ENCODE results near the gene HSF2.
A peak's percentile ranks its signal among the peaks of the same experiment; 100 is the strongest.

Gene HSF2, protein sequence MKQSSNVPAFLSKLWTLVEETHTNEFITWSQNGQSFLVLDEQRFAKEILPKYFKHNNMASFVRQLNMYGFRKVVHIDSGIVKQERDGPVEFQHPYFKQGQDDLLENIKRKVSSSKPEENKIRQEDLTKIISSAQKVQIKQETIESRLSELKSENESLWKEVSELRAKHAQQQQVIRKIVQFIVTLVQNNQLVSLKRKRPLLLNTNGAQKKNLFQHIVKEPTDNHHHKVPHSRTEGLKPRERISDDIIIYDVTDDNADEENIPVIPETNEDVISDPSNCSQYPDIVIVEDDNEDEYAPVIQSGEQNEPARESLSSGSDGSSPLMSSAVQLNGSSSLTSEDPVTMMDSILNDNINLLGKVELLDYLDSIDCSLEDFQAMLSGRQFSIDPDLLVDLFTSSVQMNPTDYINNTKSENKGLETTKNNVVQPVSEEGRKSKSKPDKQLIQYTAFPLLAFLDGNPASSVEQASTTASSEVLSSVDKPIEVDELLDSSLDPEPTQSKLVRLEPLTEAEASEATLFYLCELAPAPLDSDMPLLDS

DNA sequence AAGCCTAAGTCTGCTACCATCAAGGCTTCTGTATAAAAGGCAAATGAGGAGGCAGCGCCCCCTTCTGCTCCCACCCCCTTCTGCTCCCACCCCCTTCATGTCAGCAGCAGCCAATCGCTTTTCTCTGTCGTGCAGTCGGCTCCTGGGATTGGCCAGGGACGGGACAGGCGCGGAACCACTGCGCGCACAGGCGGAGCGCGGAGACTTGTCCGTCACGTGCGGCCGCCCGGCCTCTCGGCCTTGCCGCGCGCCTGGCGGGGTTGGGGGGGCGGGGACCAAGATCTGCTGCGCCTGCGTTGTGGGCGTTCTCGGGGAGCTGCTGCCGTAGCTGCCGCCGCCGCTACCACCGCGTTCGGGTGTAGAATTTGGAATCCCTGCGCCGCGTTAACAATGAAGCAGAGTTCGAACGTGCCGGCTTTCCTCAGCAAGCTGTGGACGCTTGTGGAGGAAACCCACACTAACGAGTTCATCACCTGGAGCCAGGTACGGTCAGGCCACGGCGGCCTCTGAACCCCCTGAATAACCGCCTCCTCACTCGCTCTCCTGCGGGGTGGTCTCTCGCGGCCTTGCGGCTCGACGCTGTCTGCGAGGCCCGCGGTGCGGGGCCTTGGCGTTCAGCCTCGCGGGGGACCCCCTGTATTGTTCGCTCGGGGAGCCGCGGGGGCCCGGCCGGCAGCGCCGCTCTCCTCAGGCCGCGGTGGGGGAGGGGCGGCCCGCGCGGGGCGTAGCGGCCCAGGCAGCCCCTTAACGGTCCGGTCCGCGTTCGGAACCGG, at the start of gene HSF2:
HSF2 (plus strand) TSS at position 305 of the 773 bp plus-strand sequence; CDS start at position 391, 86 bp downstream.
- DNase-seq (ENCODE audit: low spot score), result peak; percentile 98

DNA sequence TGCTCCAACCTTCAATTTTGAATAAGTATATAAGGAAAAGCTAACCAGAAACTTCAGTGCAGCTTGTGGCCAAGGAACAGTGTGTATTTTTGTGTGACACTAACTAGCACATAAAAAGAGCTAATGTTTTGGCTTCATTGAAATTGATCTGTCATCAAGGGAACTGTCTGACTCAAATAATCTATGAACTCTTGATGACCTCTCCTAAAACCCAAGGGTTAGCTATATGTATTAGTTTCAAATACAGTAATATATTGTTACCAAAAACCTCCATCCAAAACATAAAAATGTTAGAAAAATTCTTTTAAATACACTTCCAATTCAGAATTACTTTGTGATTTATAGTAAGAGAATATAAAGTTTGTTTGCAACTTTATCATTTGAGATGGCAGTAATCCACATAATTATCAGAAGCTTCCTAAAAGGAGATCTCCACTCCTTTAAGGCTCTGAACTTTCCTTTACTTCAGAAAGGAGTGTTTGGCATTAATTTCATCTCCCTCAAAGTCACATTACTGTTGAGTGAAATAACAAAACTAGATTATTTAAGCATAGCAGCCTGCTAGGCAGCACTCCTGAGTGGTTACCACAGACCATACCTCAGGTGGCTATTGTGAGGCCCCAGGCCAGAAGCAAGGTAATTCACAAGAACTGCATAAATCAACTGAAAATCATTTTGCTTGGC, 46.3 kb upstream of the HSF2 start:
- DNase-seq (ENCODE audit: low spot score), result no peak

DNA sequence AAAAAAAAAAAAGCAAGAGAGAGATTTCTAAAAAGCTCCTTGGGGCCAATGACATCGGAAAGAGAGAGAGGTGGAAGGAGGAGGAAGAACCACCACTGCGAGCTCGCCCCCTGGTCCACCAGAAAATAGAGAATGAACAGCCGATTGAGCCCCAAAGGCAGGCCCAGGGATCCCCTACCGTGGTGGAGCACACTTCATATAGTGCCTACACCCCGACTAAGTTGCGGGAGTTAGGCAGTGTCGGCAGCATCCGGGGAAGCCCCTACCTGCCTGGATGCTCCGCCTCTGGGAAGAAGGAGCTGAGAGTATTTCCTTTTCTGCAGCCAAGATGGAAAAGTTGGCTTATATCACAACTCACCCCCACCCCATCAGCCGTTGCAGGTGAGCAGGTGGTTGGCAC, 38.6 kb upstream of the HSF2 start:
- DNase-seq (ENCODE audit: low spot score), result no peak

DNA sequence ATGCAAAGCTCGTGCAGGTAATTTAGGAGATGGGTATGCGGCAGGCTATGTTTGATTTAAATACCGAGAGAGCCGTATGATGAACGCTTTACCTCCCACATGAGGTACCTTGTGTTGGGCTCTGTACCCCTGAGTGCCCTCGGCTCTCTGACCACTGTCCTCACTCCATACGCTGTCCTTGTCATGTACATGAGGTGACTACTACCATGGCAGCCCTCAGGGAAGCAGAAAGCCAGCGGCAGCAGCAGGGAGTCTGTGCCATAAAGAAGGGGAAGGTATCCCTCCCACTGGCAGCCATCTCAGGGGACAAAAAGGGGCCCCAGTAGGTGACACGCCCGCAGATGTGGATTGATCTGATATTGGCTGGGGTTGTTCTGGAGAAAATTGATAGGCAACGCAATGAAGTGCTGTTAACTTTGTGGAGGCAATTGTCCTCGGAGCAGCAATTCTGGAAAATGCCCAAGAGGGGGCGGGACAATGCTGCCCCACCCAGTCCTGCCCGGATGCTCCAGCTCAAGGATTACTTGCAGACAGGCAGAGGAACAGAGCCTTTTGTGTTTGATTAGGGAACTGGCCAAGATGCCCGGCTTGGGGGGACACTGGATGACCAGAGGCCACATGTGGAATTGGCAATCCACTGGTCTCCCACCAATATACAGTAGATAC, 38.0 kb upstream of the HSF2 start:
- DNase-seq (ENCODE audit: low spot score), result no peak

DNA sequence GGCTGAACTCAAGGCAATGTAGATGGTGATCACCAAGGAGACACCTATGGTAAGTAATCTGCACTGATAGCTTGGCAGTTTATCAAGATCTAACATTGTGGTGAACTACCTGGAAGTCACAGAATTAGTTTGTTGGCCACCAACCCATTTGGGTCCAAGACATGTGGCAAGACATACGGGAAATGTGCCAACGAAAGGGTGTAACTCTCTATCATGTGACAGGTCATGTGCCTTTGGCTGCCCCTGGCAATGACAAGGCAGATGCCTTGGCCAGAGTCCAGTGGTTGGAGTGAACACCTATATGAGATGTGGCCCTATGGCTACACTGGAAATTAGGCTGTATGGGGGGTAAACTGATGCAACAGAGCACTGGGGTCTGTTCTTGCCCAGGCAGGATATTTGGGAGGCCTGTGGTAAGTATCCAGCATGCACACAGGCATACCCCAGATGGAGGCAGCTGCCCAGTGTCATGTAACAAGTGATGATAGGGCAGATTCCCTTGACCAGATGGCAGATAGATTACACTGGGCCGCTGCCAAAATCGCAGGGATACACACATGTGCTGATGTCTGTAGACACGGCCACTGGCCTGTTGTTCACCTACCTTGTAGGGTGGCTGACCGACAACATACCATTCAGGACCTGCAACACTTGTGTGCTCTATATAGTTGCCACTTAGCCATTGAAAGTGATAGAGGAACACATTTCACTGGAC, 35.5 kb upstream of the HSF2 start:
- no peak for DNase-seq (ENCODE audit: low spot score)

DNA sequence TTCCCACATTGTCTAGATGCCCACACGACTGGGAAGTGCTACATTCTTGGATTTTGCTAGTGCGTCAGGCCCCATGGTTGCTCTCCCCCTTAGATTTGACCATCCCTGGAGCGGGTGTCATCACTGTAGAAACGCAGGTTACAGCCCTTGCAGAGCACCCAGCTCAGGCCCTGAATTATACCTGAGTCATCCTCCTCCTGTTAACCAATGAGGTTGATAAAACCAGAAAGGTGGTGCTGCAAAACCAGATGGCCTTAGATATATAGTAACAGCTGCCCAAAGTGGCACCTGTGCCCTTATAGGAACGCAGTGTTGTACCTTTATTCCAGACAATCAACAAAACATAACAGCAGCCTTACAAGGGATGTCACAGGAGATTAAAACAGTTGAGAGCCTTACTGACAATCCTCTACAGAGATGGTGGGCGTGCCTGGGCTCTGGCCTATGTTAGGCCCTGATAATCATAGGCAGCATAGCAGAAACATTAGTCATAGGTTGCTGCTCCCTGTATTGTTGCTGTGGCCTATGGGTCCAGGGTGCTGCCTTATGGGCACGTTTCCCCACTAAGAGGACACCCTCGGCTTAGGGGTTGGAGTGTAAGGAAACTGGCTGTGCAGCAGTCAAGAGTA, 33.6 kb upstream of the HSF2 start:
- DNase-seq (ENCODE audit: low spot score), result no peak

DNA sequence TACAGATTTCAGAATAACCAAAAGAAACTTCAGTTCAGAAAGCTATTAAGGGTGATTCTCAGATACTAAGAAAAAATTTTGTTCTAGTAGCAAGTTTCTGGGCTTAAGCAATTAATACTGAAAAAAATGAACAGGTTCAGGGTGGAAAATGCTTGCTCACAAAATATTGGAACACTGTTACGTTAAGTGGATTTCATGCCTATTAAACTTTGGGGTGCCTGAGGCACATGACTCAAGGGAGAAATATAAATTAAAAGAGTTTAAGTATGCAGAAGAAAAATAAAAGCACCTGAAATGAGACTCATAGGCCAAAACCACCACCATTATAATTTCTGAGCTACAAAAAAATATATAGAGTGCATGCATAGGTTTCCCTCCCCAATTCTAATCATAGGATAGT, 32.3 kb upstream of the HSF2 start:
- no peak for DNase-seq (ENCODE audit: low spot score)

DNA sequence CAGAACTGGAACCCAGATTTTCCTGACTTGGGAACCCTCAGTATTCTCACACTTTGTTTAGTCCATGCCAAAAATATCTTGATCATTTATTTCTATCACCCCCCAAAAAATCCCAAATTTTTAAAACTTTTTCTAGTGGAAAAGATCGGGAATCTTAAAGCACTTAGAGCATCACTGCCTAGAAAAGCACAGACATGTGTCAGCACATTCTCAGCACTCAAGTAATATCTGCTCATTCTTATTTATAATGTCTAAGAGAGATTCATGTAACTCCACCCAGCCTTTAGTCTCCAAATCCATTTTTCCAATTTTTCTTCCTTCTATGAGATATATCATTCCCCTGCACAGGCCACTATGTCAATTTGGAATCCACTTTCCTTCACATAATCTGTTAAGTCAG, 29.9 kb upstream of the HSF2 start:
- DNase-seq (ENCODE audit: low spot score), result no peak

DNA sequence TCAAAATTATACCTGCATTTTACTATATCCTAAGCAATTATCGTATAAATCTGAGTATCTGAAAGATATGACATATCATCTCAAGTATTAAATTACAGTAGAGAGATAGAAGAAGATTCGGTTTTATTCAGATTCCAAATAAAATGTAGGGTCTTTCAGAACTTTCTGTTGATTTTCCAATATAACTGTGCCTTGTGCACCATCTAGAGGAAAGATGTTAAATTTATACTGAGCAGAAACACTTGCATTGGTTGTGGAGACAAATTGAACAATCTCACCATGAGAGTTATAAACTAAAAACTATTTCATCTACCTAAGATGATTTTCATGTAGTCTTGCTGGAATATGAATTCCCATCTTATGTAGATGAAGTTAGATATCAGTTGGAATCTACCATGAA, 26.8 kb upstream of the HSF2 start:
- DNase-seq (ENCODE audit: low spot score), result no peak

DNA sequence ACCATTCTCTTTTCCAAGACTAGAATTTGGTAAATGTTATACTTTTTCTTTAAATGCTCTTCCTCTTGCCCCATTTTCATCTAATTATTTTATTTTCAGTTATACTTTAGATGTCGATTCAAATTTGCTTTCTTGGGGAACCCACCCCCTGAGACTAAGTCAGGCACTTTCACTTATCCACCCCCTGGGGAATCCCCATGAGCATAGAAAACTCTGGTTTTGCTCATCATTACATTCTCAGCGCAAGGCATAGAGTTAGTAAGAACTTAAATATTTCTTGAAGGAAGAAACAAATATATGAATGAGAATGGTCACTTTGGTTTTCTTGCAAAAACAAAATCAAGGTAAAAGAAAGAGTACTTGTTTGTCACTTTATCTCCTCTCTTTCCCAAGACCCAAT, 25.1 kb upstream of the HSF2 start:
- no peak for DNase-seq (ENCODE audit: low spot score)

DNA sequence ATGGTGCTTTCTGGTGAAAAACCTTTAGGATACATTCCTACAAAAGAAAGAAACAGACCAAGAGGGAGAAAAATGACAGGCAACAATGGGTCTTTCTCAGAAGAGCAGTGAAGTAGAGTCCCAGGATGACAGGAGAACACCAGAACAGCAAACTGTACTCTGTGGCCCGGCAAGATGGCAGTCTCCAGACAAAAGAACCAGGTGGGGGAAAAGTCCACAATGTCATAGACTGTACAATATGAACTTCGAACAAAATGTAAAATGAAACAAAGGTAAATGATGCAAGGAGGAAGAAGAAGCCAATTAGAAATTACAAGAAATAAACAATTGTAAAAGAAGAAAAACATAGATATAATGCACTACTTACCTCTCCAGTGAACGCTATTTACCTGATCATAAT, 23.2 kb upstream of the HSF2 start:
- no peak for DNase-seq (ENCODE audit: low spot score)

DNA sequence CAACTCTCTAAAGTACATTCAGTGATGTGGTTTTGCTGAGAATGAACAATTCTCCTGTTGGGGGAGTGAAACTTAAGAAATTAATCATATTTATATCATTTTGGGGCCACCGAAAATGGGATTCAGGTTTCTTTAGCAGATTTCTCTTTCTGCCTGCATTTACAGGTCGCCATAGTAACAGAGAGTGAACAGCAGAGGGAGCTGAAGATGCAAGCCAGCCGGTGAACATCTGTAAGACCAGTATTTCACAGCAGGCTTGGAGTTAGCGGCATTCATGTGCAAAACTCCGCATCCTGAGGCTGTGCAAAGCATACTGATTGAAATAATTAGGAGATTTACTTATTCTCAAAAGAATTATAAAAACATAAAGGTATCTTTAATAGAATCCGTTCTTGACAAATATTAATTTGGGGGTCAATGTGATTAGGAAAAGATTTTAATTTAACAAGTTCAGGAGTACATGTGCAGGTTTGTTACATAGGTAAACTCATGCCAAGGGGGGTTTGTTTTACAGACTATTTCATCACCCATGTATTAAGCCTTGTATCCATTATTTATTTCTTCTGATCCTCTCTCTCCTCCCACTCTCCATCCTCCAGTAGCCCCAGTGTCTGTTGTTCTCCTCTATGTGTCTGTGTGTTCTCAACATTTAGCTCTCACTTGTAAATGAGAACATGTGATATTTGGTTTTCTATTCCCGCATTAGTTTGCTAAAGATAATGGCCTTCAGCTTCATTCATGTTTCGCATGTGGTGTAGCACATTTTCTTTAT, 17.8 kb upstream of the HSF2 start:
- peak; percentile 67 for DNase-seq (ENCODE audit: low spot score)

DNA sequence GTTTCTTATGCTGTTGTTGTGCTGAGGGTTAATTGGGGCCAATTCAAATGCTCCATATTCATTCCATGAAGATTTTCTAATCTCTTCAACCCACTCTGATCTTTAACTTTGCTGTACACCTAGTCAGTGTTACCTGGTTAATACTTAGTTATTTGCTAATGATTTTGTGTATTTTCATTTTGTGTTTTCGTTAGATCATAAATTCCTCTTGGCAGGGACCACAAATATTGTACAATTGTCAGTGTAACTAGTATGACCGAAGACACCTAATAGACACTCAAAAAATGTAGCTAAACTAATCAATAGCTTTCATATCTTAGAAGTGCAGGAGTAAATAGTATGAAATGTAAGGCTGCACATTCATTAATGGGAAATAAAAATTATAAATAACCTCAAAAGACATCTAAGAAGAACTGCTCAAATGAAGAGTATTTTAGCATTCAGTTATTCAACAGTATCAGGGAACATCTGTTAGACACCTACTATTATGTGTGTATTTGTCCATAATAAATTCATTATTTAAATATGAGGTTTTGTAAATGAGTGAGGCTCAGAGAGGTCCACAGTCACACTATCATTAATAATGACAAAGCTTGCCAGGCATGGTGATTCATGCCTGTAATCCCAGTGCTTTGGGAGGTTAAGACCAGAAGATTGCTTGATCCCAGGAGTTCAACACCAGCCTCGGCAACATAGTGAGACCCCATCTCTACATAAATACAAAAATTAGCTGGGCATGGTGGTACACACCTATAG, 13.4 kb upstream of the HSF2 start:
- no peak for DNase-seq (ENCODE audit: low spot score)

DNA sequence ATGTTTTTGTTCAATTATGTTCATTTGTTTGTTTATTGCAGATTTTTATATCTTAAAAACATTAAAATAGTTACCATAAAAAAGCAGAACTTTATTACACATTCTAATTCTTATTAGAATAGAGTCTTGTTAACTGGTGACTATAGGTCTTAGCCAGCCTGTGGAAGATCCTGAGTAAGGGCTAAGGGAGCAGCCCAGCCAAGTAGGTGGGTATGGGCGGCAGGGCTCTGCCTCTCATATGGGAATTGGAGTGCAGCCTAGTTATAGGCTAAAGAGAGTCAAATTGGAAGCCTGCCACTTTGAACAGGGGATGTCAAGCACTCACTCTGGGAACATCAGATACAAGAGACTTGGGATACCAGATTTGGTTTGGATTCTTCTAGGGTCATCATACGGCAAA, 10.5 kb upstream of the HSF2 start:
- no peak for DNase-seq (ENCODE audit: low spot score)

DNA sequence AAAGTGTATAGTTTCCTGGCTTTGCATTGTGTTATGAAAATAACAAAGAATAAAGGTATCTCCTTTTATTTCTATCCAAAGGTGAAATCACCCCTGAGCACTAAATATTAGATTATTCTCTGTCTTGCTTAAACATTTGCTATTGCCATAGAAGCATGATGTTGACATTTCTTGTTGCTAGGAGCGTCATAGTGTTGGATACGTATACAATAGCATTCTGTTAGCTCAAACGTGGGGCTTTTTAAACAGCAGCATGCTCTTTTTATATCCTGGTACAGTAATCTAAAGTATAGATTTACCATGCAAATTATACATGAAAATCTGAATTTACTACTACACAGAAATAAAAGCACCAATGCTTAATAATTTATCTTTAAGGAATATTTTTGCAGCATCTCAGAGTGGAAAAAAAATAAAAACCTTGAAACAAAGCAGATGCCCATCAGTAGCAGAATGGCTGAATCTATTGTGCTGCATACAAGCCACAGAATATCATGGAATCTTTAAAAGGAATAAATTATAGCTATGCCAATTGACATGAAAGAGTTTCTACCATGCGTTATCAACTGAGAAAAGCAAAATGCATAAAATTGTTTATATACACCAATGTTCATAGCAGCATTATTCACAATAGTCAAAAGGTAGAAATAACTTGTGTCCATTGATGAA, 9.6 kb upstream of the HSF2 start:
- no peak for DNase-seq (ENCODE audit: low spot score)

DNA sequence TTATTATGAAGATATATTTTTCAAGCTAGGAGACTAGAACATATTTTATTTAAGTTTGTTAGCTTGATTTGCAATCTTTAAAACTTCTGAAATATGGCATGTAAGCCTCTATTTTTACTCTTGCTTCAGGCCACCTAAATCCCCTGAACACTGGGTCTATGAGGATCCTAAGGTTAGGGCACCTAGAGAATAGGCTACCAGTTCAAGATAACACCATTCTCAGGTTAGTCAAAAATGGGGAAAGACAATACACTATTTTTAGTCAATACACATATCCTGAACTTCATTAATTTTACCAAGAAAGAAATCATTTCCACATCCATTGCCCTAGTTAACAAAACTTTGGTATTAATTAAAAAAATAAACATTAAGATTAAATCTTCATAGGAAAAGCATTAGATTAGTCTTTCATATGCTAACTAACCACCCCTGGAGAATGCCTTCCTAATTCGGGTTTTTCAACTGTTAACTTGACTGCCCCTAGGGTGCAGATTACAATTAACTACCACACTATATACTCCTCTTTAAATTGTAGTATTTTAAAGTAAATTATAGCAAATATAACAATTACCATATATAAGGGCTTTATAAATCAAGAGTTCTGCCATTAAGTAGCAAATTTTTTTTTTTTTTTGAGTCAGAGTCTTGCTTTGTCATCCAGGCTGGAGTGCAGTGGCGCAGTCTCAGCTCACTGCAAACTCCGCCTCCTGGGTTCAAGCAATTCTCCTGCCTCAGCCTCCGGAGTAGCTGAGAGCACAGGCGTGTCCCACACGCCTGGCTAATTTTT, 6.7 kb upstream of the HSF2 start:
- no peak for DNase-seq (ENCODE audit: low spot score)

DNA sequence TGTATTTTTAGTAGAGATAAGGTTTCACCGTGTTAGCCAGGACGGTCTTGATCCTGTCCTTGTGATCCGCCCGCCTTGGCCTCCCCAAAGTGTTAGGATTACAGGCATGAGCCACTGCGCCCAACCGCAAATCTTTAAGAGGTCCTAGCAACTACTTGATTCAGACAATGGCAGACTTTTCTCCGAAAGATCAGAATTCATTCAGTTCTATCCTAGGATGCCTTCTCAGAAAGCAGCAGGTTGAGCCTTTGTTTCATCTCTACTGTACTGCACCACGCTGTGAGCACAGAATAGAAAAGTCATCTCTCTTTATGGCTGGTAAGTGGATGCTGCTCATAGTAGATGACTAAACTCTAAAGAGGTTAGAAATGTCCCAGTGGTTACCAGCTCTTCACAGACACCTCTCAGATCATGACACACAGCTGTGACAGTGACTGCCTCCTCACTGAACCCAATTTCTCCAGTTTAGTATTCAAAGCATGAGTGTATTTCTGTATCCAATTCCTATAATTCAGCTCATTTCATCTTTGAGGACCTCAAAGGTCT, 6.0 kb upstream of the HSF2 start:
- DNase-seq (ENCODE audit: low spot score), result no peak

DNA sequence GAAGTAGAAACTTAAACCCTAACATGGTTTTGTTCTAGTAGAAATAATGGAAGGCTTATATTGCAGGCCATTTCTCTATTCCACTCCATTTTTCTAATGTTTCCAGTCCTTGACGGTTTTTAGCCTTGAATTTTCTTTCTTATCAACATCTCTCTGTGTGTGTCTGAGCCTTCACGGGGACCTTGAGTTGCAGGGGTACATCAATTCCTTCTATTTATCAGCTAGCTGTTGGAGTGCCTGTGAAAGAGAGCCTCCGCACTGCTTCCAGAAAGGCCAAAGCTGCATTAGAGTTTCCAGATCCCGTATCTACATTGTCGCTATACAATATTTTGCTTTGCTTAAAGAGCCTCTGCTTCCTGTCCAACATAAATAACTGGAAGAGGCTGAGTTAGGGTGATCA, 5.4 kb upstream of the HSF2 start:
- no peak for DNase-seq (ENCODE audit: low spot score)
